A673 (cell line): ENCODE data around the gene DPY19L3.

ENCODE experiments used
- CTCF ChIP-seq: fragments of 300-800, 200-600 bp; sonication (generic); conservative IDR thresholded peaks from 2 replicates; pipeline ENCODE4 v1.5.1; 2017; ENCODE audit warnings: low read depth, mild to moderate bottlenecking, antibody characterized with exemption, low read length, moderate library complexity, mixed read lengths
- EZH2 ChIP-seq: fragments of 200-600 bp; sonication (generic); IDR thresholded peaks from 2 replicates; pipeline ENCODE4 v1.6.1; 2017; ENCODE audit warnings: borderline replicate concordance, low read depth, mild to moderate bottlenecking, mixed read lengths, antibody characterized with exemption, low read length; ENCODE audit not compliant: poor library complexity, severe bottlenecking

DNA sequence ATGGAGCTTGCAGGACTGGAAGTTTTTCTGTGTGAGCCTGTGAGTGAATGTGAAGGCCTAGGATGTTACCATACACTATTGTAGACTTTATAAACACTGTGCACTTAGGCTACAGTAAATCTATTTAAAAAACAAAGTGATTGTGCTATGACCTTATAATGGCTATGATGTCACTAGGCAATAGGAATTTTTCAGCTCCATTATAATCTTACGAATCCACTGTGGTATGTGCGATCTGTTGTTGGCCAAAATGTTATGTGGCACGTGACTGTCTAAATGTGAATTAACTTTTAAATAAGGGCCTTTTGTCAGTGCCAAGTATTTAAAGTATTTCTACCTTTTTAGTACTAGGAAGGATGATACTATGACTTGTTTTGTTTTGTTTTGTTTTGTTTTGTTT, 54.9 kb downstream of the DPY19L3 start:
- TF ChIP-seq CTCF: no peak
- TF ChIP-seq EZH2: no peak
